GM21447 (cell line): ENCODE data around the gene GPS1.
A peak's percentile ranks its signal among the peaks of the same experiment; 100 is the strongest.

Experiments used
- ATAC-seq: cut with Tn5 transposase; IDR thresholded peaks from one replicate; pipeline ENCODE4 v1.9.1; 2021; ENCODE audit not compliant: unreplicated experiment

The GPS1 gene

DNA sequence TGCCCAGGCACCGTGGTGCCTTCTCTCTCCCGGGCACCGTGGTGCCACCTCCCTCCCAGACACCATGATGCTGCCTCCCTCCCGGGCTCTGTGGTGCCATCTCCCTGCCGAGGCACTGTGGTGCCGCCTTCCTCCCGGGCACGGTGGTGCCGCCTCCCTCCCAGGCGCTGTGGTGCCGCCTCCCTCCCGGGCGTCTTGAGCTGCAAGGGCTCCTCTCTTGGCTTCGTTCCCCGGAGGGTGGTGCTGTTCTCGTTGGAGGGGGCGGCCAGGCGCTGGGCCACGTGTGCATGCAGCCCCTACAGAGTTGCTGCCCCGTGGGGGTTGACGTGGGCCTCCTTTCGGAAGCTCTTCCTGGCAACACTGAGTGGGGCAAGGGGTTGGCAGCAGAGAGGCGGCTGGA lies 37.3 kb upstream of the GPS1 start:
- ATAC-seq = no peak

DNA sequence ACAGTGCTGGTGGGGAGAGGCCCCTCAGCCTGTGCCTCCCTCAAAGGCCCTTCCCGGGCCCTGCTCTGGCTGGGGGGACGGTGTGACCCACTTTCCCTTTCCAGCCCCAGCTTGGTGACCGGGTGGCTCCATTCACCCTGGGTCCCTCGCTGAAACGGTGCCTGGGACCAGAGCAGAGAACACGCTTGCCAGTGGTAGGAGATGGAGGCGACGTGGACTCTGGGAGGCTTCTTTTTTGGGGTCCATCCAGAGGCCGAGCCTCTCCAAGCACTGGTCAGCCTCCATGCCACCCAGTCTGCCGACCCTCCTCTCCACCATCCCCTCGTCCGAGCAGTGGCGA lies 36.8 kb upstream of the GPS1 start:
- ATAC-seq = no peak

DNA sequence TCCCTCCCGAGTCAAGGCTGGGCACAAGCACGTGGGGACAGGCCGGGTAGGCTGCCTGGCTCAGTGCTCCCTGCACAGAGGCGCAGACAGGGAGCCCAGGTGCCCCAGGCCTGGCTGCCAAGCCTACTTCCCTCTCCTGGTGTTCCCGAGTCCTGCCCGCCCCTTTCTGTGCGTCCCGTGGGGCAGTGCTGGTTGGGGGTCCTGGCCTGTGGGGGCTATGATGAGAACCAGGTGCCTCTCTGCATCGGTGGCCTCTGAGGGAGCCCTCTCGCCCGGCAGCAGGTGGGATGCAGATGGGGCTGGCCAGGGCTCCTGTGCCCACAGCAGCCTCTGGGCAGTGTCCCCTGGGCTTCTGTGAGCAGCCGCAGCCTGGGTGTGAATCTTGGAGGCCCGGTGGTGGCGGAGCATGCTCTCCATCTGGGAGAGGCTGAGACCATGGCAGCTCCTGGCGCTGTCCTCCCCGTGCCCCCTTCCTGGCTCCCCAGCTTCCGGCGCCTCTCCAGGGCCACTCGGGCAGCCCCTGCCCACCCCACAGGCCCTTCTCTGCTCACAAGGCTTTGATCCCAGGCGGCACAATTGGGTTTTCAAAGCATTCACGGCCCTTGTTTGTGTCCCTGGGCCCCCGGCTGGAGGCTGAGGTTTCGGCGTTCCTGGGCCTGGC lies 36.3 kb upstream of the GPS1 start:
- ATAC-seq = no peak

DNA sequence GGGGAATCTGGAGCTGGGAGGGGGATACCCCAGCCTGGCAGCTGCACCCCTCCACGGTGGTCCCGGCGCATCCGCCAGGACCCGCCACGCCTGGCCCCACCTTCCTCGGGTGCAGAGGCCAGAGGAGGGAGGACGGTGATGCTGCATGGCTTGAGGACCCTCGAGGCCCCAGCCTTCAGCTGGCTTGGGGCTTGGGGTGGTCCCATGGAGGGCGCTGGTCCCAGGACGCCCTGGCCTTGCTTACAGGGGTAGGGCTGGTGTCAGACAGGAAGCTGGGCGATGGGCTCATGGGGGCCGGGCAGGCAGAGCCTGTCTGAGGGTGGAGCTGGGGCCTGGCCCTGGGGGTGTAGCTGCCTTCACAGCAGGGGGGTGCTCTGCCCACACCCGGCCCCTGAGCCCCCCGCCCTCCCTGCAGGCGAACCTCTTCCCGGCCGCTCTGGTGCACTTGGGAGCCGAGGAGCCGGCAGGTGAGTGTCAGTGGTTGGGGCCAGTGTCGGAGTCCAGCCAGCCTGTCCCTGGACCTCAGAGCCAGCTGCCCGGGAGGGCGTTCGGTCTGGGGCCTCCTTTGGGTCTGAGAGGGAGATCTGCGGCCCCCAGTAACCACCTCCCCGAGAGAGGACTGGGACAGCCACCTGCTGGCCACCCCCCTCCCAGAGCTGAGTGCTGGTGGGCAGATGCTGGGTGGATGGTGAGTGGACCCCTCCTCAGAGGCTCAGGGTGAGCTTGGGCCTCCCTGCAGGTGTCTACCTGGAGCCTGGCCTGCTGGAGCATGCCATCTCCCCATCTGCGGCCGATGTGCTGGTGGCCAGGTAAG lies 35.4 kb upstream of the GPS1 start:
- no peak for ATAC-seq

DNA sequence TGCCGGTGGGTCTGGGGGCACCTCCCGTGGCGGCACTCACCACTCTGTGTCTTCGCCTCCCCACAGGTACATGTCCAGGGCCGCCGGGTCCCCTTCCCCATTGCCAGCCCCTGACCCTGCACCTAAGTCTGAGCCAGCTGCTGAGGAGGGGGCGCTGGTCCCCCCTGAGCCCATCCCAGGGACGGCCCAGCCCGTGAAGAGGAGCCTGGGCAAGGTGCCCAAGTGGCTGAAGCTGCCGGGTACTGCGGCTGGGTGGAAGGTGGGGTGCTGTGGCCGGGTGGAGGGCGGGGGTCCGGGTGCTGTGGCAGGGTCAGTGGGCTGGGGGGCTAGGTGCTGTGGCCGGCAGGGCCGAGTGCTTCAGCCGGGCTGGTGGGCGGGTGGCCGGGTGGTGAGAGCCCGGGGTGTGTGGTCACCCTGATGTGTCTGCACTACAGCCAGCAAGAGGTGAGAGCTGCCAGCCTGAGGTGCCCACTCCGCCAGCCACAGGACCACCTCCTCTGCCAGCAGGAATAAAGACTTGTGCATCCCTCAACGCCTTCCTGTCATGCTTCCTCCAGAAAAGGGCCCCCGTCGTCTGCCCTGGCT lies 34.7 kb upstream of the GPS1 start:
- no peak for ATAC-seq

DNA sequence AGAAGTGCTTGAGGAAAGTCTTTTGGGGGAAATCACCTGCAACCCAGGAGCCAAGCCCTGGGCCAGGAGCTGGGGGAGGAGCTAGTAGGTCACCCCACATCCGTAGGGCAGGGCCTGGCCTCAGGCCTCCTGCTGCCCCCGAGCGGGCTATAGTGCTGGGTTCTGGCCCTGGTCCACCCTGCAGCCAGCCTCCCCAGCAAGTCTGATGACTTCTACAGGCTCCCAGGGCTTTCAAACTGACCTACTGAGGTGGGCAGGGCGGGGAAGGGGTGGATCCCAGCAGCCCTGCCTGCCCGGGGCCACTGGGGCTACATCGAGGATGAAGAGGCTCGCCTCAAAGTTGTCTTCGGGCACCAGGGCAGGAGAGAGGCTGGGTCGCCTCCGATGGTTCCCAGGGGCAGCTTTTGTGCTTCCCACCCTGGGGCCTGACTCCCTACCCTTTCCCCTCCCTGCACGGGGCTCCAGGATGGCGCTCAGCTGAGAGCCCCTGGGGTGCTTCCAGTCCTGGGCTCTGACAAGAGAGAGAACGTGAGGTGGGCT lies 34.0 kb upstream of the GPS1 start:
- no peak for ATAC-seq

DNA sequence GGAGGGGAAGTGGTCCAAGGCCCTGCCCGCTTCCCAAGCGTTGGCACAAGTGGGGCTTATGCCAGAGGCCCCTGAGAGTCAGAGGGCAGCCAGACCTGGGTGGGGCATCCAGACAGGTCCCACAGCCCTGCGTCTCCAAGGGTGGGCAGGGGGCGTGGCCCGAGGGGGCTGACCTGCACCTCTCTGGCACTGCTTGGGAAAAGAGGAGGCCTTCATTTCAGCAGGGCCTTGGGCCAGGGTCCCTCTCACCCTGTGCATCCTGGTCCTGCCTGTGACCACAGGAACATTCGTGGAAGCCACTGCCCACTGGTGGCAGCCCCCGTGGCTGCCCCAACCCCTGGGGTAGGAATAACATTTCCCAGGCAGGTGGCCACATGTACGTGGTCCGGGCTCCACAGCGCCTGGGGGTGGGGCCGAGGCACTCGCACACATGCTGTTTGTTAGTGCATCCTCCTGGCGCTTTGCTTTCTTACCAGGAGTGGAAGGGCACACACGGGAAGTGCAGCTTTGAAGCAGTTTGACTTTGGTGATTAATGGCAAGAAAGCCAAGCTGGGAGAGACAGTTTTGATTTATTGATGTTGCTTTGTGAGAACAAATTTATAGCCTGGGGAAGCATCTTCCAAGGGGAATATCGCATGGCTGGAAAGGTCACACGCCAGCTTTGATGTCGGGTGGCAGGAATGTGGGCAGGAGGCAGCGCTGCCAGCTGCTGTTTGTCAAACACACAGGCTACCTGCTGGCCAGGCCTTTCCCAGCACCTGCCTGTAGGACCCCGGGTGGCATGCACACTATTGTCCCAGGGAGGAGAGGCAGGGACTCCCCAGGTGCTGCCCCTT lies 33.3 kb upstream of the GPS1 start:
- no peak for ATAC-seq

DNA sequence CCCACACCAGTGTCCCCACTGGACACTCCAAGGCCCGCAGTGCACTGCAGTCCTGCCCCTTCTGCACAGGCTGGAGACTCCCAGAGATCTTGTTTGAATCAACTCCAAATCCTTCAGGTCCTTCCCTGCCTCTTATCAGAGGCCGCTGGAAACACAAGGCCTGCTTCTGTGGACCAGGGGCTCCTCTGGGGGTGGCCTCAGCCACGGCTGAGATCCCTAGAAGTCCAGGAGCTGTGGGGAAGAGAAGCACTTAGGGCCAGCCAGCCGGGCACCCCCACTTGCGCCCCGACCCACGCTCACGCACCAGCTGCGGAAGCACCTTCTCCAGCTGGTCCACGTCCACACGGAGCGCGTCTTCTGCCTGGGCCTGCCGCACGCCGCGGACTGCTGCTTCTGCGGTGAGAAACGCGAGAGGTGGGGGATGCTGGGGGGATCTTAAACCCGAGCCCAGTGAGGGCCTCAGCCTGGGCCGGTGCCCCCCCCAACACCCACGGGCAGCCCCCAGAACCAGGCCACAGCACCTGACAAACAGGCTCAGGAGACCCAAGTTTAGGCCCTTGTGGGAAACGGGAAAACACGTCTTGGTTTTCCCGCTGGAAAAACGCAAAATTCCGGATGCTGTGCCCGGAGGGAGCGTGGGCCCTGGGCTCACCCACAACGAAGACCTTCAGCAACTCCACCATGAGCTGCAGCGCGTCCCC lies 32.6 kb upstream of the GPS1 start:
- no peak for ATAC-seq

DNA sequence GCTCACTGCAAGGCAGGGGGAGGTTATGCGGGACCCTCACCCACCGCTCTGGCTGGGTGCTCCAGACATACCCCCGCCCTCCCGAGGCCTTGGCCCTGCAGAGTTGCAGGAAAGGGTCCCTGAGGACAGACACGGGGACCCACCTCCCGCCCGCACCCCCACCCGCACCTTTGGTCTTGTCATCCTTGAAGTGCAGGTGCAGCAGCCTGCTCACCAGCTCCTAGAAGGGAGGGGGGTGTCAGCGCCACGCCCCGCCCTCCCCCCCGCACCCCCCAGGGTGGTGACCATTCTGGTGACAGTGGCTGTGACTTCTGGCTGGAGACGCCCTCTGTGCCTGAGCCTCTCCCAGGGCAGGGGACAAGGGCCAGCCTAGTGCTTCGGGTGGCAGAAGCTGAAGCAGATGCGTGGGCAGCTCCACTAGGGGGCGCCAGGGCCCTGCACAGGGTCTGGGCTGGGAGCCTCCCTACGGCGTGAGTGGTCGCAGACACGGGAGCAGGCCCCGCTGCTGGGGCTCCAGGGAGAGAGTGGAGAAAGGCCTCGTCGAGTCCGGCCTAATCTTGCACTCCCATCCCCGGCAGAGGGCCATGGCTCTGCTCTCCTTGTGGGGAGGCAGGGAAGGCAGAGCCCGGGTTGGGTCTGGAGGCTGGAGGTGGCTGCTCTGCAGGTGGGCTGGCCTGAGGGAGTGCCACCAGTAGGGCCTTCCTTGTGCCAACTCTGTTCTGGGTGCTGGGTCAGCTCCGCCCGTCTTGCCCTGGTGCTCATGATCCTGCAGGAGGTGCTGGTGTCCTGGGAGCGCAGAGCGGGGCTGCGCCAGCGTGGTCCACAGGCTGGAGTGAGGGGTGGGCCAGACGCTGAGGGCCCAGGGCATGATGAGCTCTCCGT lies 31.8 kb upstream of the GPS1 start:
- no peak for ATAC-seq

DNA sequence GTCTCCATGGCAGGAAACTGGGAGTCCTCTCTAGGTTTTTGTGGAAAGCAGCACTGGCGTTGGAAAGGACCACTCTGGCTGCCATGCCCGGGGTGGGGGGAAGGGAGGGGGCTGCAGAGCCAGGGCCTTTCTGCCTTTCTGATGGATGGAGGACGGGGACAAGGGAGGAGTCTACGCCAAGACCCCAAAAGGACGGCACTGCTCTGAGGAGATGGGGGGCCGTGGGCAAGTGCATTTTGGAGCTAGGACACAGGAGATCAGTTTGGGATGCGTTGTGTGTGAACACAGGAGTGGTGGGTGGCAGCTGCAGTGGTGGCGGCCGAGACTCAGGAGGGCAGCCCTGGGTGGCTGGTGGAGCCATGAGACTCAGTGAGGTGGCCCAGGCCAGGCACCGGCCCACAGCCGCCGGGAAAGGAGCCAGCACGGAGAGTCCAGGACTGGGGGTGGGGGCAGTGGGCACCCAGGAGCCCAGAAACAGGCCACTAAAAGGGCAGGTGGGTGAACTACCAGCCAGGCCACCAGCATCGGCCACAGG lies 31.1 kb upstream of the GPS1 start:
- ATAC-seq = no peak

DNA sequence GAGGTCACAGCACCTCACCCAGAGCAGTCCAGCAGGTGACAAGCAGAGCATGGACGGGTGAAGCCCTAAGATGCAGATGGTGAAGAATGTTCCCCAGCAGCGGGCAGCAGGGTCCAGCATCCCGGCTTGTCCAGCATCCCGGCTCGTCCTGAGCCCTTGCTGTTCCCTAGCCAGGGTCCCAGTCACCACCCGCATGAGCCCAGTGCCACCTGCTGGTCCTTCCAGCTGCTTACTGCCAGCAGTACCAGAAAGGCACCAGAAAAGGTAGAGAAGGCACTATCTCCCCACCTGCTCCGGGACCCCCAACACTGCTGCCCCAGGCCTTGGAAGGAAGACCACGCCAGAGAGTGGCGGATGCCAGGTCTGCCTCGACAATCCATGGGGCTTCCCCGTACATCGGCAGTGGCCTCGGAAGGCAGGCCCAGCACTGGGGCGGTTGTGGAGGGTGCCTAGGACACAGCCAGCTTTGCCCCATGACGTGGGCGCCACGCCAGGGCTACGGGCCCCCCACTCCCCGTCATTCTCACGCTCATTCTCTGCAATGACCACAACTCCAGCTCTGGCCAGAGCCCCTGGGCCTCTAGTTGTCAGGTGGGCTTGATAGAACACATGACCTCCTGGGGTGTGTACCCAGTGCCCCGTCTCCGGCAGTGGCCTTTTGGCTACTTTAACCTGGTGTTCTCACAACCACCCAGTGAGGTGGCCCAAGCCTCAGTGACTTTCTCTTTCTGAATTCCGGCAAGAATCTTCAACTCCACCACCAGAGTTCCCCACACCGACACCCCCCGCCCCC lies 30.4 kb upstream of the GPS1 start:
- no peak for ATAC-seq

DNA sequence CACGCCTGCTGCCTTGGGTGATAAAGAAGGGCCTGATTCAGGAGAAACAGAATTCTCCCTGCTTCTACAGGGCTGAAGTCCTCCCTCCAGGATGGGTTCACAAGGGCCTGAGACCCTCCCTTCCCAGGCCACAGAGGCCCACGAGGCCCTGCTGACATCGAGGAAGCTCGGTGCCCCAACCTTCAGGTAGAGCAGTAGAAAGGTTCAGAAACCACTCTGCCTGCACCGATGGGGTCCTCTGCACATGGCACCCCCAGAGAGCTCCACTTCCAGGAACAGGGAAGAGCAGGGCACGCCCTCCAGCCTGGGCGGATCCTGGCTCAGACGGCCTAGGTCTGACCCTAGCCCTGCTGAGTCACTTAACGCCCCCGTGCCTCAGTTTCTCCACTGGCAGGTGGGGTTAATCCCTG lies 29.8 kb upstream of the GPS1 start:
- ATAC-seq = no peak

DNA sequence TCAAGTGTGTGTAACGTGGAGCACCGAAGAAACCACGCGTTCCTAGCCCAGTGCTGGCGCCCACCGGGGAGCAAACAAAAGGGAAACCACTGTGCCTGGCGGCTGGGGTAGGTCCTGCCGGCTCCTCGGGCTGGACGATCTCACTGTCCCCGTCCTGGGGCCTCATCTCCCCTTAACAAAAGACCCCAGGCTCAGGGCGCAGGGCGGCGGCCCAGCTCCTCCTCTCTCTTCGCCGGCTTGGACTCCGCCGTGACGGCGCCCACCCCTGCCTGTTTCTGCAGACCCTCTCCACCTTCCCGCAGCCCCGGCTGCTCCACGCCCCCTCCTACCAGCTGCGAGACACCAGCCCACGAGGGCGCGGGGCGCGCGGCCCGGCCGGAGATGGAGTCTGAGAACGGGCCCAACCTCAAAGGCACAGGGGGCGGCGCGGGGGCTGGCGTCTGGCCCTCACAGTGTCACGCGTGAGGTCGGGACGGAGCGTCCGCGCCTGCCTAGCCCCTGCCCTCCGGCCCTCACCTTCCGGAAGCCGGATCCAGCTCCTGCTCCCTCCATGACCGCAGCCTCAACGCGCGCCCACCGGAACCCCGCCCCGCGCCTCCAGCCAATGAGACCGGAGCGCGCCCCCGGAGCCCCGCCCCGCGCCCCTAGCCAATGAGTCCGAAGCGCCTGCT lies 29.3 kb upstream of the GPS1 start, which contains the start of gene CENPX:
TSS of gene CENPX (minus strand) at position 569 of the 671 bp plus-strand sequence. CDS start at position 552, 17 bp downstream.
- no peak for ATAC-seq

DNA sequence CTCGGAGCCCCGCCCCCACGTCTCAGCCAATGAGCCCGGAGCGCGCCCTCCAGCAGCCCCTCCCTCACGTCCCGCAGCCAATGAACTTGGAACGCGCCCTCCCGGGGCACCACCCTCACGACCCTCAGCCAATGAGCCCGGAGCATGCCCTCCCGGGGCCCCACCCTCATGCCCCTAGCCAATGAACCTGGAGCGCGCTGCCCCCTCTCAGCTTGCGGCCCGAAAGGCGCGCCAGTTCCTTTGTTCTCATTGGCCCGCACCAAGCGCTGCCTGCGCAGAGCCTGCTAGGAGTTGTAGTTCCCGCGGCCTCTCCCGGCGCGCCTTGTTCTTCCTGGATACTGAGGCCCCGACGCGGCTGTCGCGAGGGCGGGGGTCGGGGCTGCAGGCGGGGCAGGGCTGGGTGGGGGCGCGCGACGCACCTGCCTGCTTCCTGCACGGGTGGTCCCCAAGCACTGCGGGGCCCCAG lies 28.7 kb upstream of the GPS1 start, which contains the start of gene LRRC45:
TSS of gene LRRC45 (plus strand) at position 325 of the 466 bp plus-strand sequence. CDS start 339 bp downstream, outside the sequence.
- ATAC-seq = peak; percentile 82

DNA sequence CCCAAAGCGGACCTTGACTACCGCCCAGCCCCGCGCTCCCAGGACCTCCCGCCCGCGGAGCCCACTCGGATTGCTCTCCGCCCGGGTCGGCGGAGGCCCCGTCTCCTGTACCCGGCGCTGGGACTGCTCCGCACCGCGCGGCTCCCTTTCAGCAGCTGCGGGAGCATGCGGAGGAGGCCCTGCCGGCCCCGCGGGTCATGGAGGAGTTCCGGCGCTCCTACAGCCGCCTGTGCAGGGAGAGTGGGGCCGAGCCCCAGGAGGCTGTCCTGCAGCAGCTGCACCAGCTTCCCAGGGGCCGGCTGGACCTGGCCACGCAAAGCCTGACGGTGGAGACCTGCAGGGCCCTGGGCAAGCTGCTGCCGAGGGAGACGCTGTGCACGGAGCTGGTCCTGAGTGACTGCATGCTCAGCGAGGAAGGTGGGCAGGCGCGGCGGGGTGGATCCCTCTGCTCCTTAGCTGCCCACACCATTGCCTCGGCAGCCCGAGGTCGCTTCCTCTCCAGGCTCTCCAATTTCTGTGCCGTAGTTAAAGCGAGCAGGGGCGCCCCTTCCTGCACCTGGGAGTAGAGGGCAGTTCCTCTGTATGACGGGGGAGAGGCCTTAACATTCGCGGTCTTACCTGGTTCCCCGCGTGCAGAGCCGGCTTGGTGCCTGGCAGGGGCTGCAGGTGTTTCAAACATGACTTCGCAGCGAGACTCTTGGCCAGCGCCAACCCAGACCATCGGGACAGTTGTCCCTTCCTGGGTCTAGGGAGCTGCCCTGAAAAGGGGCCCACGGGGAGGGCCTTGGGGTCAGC lies 28.1 kb upstream of the GPS1 start:
- ATAC-seq = peak; percentile 6

DNA sequence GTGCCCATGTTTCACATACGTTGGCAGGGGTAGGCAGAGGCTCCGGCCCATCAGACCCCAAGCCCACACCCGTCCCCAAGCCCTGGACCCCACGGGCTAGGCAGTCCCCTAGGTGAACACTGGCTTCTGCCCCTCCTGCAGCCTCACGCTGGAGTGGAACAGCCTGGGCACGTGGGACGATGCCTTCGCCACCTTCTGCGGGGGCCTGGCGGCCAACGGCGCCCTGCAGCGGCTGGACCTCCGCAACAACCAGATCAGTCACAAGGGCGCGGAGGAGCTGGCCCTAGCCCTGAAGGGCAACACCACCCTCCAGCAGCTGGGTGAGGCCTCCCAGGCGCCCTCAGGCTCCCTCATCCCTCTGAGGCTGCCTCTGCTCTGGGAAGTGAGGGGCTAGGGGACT lies 26.8 kb upstream of the GPS1 start:
- ATAC-seq = no peak
